Measurements from ENCODE around the gene NEK6.

- TF ChIP-seq CTCF (conservative IDR thresholded peaks at IDR 0.05; ENCODE audit: low read length) (no peak), EZH2phosphoT487 (IDR thresholded peaks at IDR 0.05; ENCODE audit: borderline replicate concordance, low read depth, low read length) (no peak)
Measured at GRCh38 chr9:124282442-124283227, 24.9 kb downstream of the NEK6 start.
